WERI-Rb-1 (cell line): ENCODE measurements around the gene CERKL.
A peak's percentile ranks its signal among the peaks of the same experiment; 100 is the strongest.
"Not testable (repeated sequence)": the region's sequence is repeated elsewhere in the genome, so short reads cannot be mapped to it uniquely, and the experiment has no call there.

ENCODE experiments used
- DNase-seq: peaks from one replicate; pipeline ENCODE4 v3.0.0-alpha.2; 2020
- H3K27ac ChIP-seq: fragments of 250-450 bp; sonication (Bioruptor Pico); 2 replicates; pipeline ENCODE4 v1.5.1; 2020; ENCODE audit warnings: mild to moderate bottlenecking, moderate library complexity
- H3K27me3 ChIP-seq: fragments of 250-450 bp; sonication (Bioruptor Pico); 2 replicates; pipeline ENCODE4 v1.5.1; 2021; ENCODE audit warnings: mild to moderate bottlenecking, low read depth, moderate library complexity; ENCODE audit not compliant: insufficient read depth, severe bottlenecking
- H3K36me3 ChIP-seq: fragments of 250-450 bp; sonication (Bioruptor Pico); 2 replicates; pipeline ENCODE4 v1.5.1; 2020; ENCODE audit warnings: mild to moderate bottlenecking, moderate library complexity
- H3K4me3 ChIP-seq: 2 replicates; pipeline ENCODE4 v1.5.1; 2011; ENCODE audit warnings: low read depth, mild to moderate bottlenecking, control low read depth, low read length
- H3K9me3 ChIP-seq: fragments of 250-450 bp; sonication (Bioruptor Pico); 2 replicates; pipeline ENCODE4 v1.5.1; 2021; ENCODE audit warnings: mild to moderate bottlenecking, moderate library complexity; ENCODE audit not compliant: severe bottlenecking
- TF ChIP-seq, protein P1 (sequence below): IDR thresholded peaks from 2 replicates; pipeline ENCODE4 v1.5.1; 2011; ENCODE audit warnings: low read depth, mild to moderate bottlenecking, control low read depth, inconsistent platforms, low read length

The CERKL gene

GRCh38 chr2:181656450-181657291, at the start of gene CERKL:
TSS of gene CERKL (minus strand) at chr2:181657105. CDS start at chr2:181657006, 99 bp downstream.
- peak; percentile 98 for DNase-seq
- Histone ChIP-seq H3K4me3 (peak within 1 kb of the TSS; percentile 69), H3K36me3 (no peaks in the 10 kb centered on the region), H3K27me3 (no peaks in the 10 kb centered on the region), H3K9me3 (no peaks in the 10 kb centered on the region), H3K27ac (peak within 1 kb of the TSS; percentile 97)
- TF ChIP-seq, protein P1, sequence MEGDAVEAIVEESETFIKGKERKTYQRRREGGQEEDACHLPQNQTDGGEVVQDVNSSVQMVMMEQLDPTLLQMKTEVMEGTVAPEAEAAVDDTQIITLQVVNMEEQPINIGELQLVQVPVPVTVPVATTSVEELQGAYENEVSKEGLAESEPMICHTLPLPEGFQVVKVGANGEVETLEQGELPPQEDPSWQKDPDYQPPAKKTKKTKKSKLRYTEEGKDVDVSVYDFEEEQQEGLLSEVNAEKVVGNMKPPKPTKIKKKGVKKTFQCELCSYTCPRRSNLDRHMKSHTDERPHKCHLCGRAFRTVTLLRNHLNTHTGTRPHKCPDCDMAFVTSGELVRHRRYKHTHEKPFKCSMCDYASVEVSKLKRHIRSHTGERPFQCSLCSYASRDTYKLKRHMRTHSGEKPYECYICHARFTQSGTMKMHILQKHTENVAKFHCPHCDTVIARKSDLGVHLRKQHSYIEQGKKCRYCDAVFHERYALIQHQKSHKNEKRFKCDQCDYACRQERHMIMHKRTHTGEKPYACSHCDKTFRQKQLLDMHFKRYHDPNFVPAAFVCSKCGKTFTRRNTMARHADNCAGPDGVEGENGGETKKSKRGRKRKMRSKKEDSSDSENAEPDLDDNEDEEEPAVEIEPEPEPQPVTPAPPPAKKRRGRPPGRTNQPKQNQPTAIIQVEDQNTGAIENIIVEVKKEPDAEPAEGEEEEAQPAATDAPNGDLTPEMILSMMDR = no peak

- not testable (repeated sequence) for H3K27ac ChIP-seq, DNase-seq, H3K4me3 ChIP-seq, H3K36me3 ChIP-seq, H3K27me3 ChIP-seq
- peaks cover 16% of the 10 kb centered on the region for H3K9me3 ChIP-seq
Measured at GRCh38 chr2:181702519-181702918, 45.6 kb upstream of the CERKL start.

- no peak overlapping the region for H3K4me3 ChIP-seq
- no peaks in the 10 kb centered on the region for H3K27me3 ChIP-seq
- TF ChIP-seq, protein P1 = no peak
- H3K36me3 ChIP-seq = no peaks in the 10 kb centered on the region
- H3K9me3 ChIP-seq = peaks cover 9% of the 10 kb centered on the region
- no peak overlapping the region for H3K27ac ChIP-seq
- no peak for DNase-seq
Measured at GRCh38 chr2:181698223-181698622, 41.3 kb upstream of the CERKL start.

GRCh38 chr2:181697571-181697970, 40.7 kb upstream of the CERKL start:
- Histone ChIP-seq H3K36me3 (no peaks in the 10 kb centered on the region), H3K27me3 (no peaks in the 10 kb centered on the region), H3K4me3 (no peak overlapping the region), H3K27ac (no peak overlapping the region), H3K9me3 (peaks cover 2% of the 10 kb centered on the region)
- TF ChIP-seq, protein P1 = no peak
- DNase-seq = no peak

DNA sequence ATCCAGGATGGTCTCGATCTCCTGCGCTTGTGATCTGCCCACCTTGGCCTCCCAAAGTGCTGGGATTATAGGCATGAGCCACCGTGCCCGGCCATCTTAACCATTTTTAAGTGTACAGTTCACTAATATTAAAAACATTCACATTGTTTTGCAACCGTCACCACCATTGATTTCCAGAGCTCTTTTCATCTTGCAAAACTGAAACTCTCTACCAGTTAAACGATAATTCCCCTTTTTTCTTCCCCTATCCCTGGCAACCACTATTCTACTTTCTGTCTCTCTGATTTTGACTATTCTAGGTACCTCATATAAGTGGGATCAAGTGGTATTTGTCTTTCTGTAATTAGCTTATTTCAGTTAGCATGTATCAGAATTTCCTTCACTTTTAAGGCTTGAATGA, 40.2 kb upstream of the CERKL start:
- Histone ChIP-seq H3K9me3 (no peaks in the 10 kb centered on the region), H3K27me3 (no peaks in the 10 kb centered on the region), H3K27ac (no peak overlapping the region), H3K4me3 (no peak overlapping the region), H3K36me3 (no peaks in the 10 kb centered on the region)
- TF ChIP-seq, protein P1 = no peak
- DNase-seq = no peak

DNA sequence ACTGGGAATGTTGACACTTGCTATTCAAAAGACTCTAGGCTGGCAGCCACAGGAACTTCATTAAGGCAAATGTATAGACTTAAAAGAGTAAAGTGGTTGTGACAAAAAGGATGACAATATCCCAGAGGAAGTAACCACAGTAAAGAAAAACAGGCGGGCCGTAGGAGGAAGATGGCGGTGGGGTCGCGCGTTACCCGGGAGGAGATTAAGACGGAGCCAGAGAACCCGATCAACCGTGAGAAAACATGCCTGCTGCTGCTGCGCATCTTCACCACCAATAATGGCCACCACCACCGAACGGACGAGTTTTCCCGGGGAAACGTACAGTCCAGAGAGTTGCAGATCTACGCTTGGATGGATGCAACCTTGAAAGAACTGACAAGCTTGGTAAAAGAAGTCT, 37.4 kb upstream of the CERKL start:
- Histone ChIP-seq H3K36me3 (no peaks in the 10 kb centered on the region), H3K9me3 (no peaks in the 10 kb centered on the region), H3K4me3 (peak overlapping the region; percentile 45), H3K27ac (peak overlapping the region; percentile 80), H3K27me3 (no peaks in the 10 kb centered on the region)
- peak; percentile 63 for DNase-seq
- TF ChIP-seq, protein P1 = no peak
